NCI-H510A treated with DMSO at 0.1 percent for 48 hours (cell line): ENCODE results near the gene FRAT1.

Experiments
- DNase-seq: peaks from one replicate; lab custom pipeline; 2025; lab: John Stamatoyannopoulos, UW

The FRAT1 gene

GRCh38 chr10:97365761-97366351, 46.8 kb downstream of the FRAT1 start:
- no peak for DNase-seq

DNA sequence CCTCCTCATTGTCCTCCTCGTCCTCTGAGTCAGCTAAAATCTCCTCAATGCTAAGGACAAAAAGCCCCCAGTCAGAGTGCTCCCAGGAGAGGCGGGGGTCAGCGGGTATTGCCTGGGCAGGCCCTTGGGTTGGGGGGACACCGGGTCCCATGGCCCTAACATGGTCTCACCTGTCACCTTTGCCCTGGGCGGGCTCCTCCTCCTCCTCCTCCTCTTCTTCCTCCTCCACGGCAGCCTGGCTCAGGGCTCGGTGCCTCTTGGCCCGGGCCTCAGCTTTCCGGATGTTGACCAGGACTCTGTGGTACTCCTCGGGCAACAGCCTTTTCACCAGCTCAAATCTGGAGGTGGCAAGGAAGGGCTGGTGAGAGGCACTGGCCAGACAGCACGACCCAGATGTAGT, 47.5 kb downstream of the FRAT1 start:
- DNase-seq, result no peak

GRCh38 chr10:97367126-97367649, 48.1 kb downstream of the FRAT1 start:
- no peak for DNase-seq
